HG03095 (cell line): Measurements from ENCODE around the gene EIF4H.
"Not testable (repeated sequence)": the region's sequence is repeated elsewhere in the genome, so short reads cannot be mapped to it uniquely, and the experiment has no call there.

Experiments
- ATAC-seq: cut with Tn5 transposase; IDR thresholded peaks from one replicate; pipeline ENCODE4 v1.9.1; 2021; ENCODE audit warnings: moderate library complexity; ENCODE audit not compliant: unreplicated experiment

EIF4H gene

GRCh38 chr7:74223711-74224510, 49.8 kb downstream of the EIF4H start:
- no peak for ATAC-seq

- no peak for ATAC-seq
Observed at GRCh38 chr7:74224511-74224832, 50.3 kb downstream of the EIF4H start.

- not testable (repeated sequence) for ATAC-seq
Observed at GRCh38 chr7:74224907-74225306, 50.8 kb downstream of the EIF4H start.

- no peak for ATAC-seq
Observed at GRCh38 chr7:74225400-74225799, 51.2 kb downstream of the EIF4H start.

GRCh38 chr7:74226633-74227032, 52.5 kb downstream of the EIF4H start:
- no peak for ATAC-seq

GRCh38 chr7:74228951-74229900, 55.1 kb downstream of the EIF4H start:
- no peak for ATAC-seq

GRCh38 chr7:74230446-74231231, 56.5 kb downstream of the EIF4H start:
- peak; percentile 18 for ATAC-seq

GRCh38 chr7:74231232-74231590, 57.1 kb downstream of the EIF4H start:
- peak; percentile 65 for ATAC-seq

- ATAC-seq: no peak
Observed at GRCh38 chr7:74233655-74234285, 59.6 kb downstream of the EIF4H start.

GRCh38 chr7:74235518-74236268, 61.5 kb downstream of the EIF4H start:
- no peak for ATAC-seq

GRCh38 chr7:74236284-74236683, 62.1 kb downstream of the EIF4H start:
- no peak for ATAC-seq

GRCh38 chr7:74240482-74240881, 66.3 kb downstream of the EIF4H start:
- no peak for ATAC-seq

- ATAC-seq: no peak
Observed at GRCh38 chr7:74242122-74242443, 67.9 kb downstream of the EIF4H start.

GRCh38 chr7:74246497-74246896, 72.3 kb downstream of the EIF4H start:
- ATAC-seq: no peak
